WI38 (cell line): ENCODE data around the gene MICAL2.

Experiments used
- H3K4me3 ChIP-seq: 2 replicates; pipeline ENCODE4 v1.5.1; 2011; ENCODE audit warnings: low read depth, mild to moderate bottlenecking, control low read depth, low read length
- CTCF ChIP-seq: IDR thresholded peaks from 2 replicates; pipeline ENCODE4 v1.5.1; 2012; ENCODE audit warnings: low read depth, mild to moderate bottlenecking, control low read depth, low read length

MICAL2 gene

GRCh38 chr11:12213883-12214282 is 103.5 kb downstream of the MICAL2 start:
- no peak for TF ChIP-seq CTCF
- no peak overlapping the region for H3K4me3 ChIP-seq

- no peak for TF ChIP-seq CTCF
- H3K4me3 ChIP-seq = no peak overlapping the region
Observed at GRCh38 chr11:12214751-12215150, 104.4 kb downstream of the MICAL2 start.

- H3K4me3 ChIP-seq = no peak overlapping the region
- TF ChIP-seq CTCF = no peak
Observed at GRCh38 chr11:12215181-12215593, 104.8 kb downstream of the MICAL2 start.

- no peak for TF ChIP-seq CTCF
- H3K4me3 ChIP-seq = no peak overlapping the region
Observed at GRCh38 chr11:12216041-12216451, 105.7 kb downstream of the MICAL2 start.

- H3K4me3 ChIP-seq = no peak overlapping the region
- no peak for TF ChIP-seq CTCF
Observed at GRCh38 chr11:12216671-12217374, 106.4 kb downstream of the MICAL2 start.

- no peak overlapping the region for H3K4me3 ChIP-seq
- TF ChIP-seq CTCF = no peak
Observed at GRCh38 chr11:12217879-12218278, 107.5 kb downstream of the MICAL2 start.

- no peak overlapping the region for H3K4me3 ChIP-seq
- no peak for TF ChIP-seq CTCF
Observed at GRCh38 chr11:12218909-12219308, 108.5 kb downstream of the MICAL2 start.
